Femur (tissue), 1 donor: Measurements from ENCODE around the gene DNAJC11.
"Not testable (repeated sequence)": the region's sequence is repeated elsewhere in the genome, so short reads cannot be mapped to it uniquely, and the experiment has no call there.

Source experiments
- DNase-seq: peaks from one replicate; pipeline ENCODE4 v3.0.0-alpha.2; 2017

The DNAJC11 gene

GRCh38 chr1:6695868-6696267, 5.7 kb downstream of the DNAJC11 start:
- no peak for DNase-seq

GRCh38 chr1:6694121-6694713, 7.4 kb downstream of the DNAJC11 start:
- no peak for DNase-seq

GRCh38 chr1:6692956-6693355, 8.7 kb downstream of the DNAJC11 start:
- DNase-seq: no peak

- DNase-seq: no peak
Observed at GRCh38 chr1:6691507-6691906, 10.1 kb downstream of the DNAJC11 start.

GRCh38 chr1:6690186-6690585, 11.4 kb downstream of the DNAJC11 start:
- DNase-seq: no peak

GRCh38 chr1:6688757-6689156, 12.9 kb downstream of the DNAJC11 start:
- no peak for DNase-seq

- DNase-seq: no peak
Observed at GRCh38 chr1:6688001-6688400, 13.6 kb downstream of the DNAJC11 start.

GRCh38 chr1:6686294-6686693, 15.3 kb downstream of the DNAJC11 start:
- no peak for DNase-seq

- DNase-seq: no peak
Observed at GRCh38 chr1:6685381-6685780, 16.2 kb downstream of the DNAJC11 start.

GRCh38 chr1:6683434-6683833, 18.2 kb downstream of the DNAJC11 start:
- no peak for DNase-seq

GRCh38 chr1:6675941-6676340, 25.7 kb downstream of the DNAJC11 start:
- no peak for DNase-seq

GRCh38 chr1:6674771-6675170, 26.8 kb downstream of the DNAJC11 start:
- DNase-seq: no peak

GRCh38 chr1:6673816-6674398, 27.7 kb downstream of the DNAJC11 start:
- DNase-seq: no peak

GRCh38 chr1:6672558-6672957, 29.1 kb downstream of the DNAJC11 start:
- no peak for DNase-seq

GRCh38 chr1:6668503-6668902, 33.1 kb downstream of the DNAJC11 start:
- DNase-seq: no peak

GRCh38 chr1:6667139-6667538, 34.5 kb downstream of the DNAJC11 start:
- DNase-seq: no peak

GRCh38 chr1:6666696-6667095, 34.9 kb downstream of the DNAJC11 start:
- DNase-seq: no peak

GRCh38 chr1:6662468-6662867, 39.1 kb downstream of the DNAJC11 start:
- not testable (repeated sequence) for DNase-seq

GRCh38 chr1:6660415-6661049, 41.1 kb downstream of the DNAJC11 start:
- no peak for DNase-seq

- no peak for DNase-seq
Observed at GRCh38 chr1:6658359-6659060, 43.1 kb downstream of the DNAJC11 start.

- DNase-seq: no peak
Observed at GRCh38 chr1:6657138-6657537, 44.5 kb downstream of the DNAJC11 start.

GRCh38 chr1:6653436-6654290, 48.0 kb downstream of the DNAJC11 start:
- no peak for DNase-seq

- DNase-seq: no peak
Observed at GRCh38 chr1:6652986-6653385, 48.6 kb downstream of the DNAJC11 start.
